IMR-90 (cell line): Measurements from ENCODE around the gene NLGN3. TPM values are rescaled to one million over a fixed set of nuclear protein-coding genes. Genes with fewer than 3 reads are reported as not detected.

Source experiments
- ATAC-seq: fragments of 200-7000 bp; cut with Tn5 transposase; 2 replicates; pipeline ENCODE4 v1.9.1; 2020; ENCODE audit warnings: low read depth, mild to moderate bottlenecking, moderate library complexity
- BruUV-seq: library from RNA; stranded (reverse); fragments of 400-500 nt; replicated peaks from 2 replicates; lab custom pipeline; 2021; lab: Mats Ljungman, UMichigan
- CTCF ChIA-PET: fragments of 300-600 bp; formaldehyde crosslinking; extraction: SDS; loops from one replicate; lab custom pipeline; 2021; ENCODE audit warnings: antibody characterized with exemption; lab: Yijun Ruan, JAX
- POLR2A ChIA-PET: fragments of 300-600 bp; sonication (Branson Sonifier 250); formaldehyde crosslinking; loops from one replicate; lab custom pipeline; 2022; ENCODE audit warnings: antibody characterized with exemption; ENCODE audit not compliant: unreplicated experiment; lab: Charles Lee
- DNase-seq: peaks from one replicate; pipeline ENCODE4 v3.0.0; 2013
- H2AFZ ChIP-seq: replicated peaks from 2 replicates; pipeline ENCODE3; 2013; ENCODE audit warnings: low read length, mild to moderate bottlenecking; ENCODE audit not compliant: poor library complexity
- H2AK5ac ChIP-seq: 2 replicates; pipeline ENCODE4 v1.6.1; 2013; ENCODE audit warnings: low read depth, low read length, inconsistent platforms
- H2AK9ac ChIP-seq: replicated peaks from 2 replicates; pipeline ENCODE3; 2013; ENCODE audit warnings: mild to moderate bottlenecking, low read depth, low read length, moderate library complexity; ENCODE audit not compliant: poor library complexity
- H2BK120ac ChIP-seq: 2 replicates; pipeline ENCODE4 v1.6.1; 2013; ENCODE audit warnings: low read depth, low read length, inconsistent platforms
- H2BK15ac ChIP-seq: 3 replicates; pipeline ENCODE4 v1.6.1; 2013; ENCODE audit warnings: low read depth, low read length, inconsistent platforms
- H2BK20ac ChIP-seq: 2 replicates; pipeline ENCODE4 v1.6.1; 2013; ENCODE audit warnings: low read depth, mild to moderate bottlenecking, inconsistent platforms, low read length, moderate library complexity
- H2BK5ac ChIP-seq: 2 replicates; pipeline ENCODE4 v1.6.1; 2013; ENCODE audit warnings: mild to moderate bottlenecking, low read depth, low read length, inconsistent platforms; ENCODE audit not compliant: poor library complexity, severe bottlenecking
- H3K14ac ChIP-seq: replicated peaks from 2 replicates; pipeline ENCODE4 v1.6.1; 2013; ENCODE audit warnings: low read depth, low read length, inconsistent platforms
- H3K18ac ChIP-seq: 2 replicates; pipeline ENCODE4 v1.6.1; 2013; ENCODE audit warnings: low read depth, low read length, control low read depth
- H3K23ac ChIP-seq: 2 replicates; pipeline ENCODE4 v1.6.1; 2013; ENCODE audit warnings: low read depth, low read length, inconsistent platforms
- H3K27ac ChIP-seq: 2 replicates; pipeline ENCODE4 v1.5.1; 2013; ENCODE audit warnings: mild to moderate bottlenecking, control low read depth, low read length; ENCODE audit not compliant: insufficient read depth
- H3K27me3 ChIP-seq: 2 replicates; pipeline ENCODE4 v1.6.1; 2013; ENCODE audit warnings: low read length; ENCODE audit not compliant: control insufficient read depth, insufficient read depth
- H3K36me3 ChIP-seq: 2 replicates; pipeline ENCODE4 v1.6.1; 2013; ENCODE audit warnings: low read length, mixed read lengths; ENCODE audit not compliant: control insufficient read depth, insufficient read depth
- H3K4ac ChIP-seq: 2 replicates; pipeline ENCODE4 v1.6.1; 2013; ENCODE audit warnings: low read depth, low read length, inconsistent platforms
- H3K4me1 ChIP-seq: 2 replicates; pipeline ENCODE4 v1.6.1; 2013; ENCODE audit warnings: low read length, mixed read lengths; ENCODE audit not compliant: control insufficient read depth, insufficient read depth
- H3K4me2 ChIP-seq: 2 replicates; pipeline ENCODE4 v1.6.1; 2013; ENCODE audit warnings: low read depth, mild to moderate bottlenecking, control low read depth, low read length, moderate library complexity
- H3K4me3 ChIP-seq: 2 replicates; pipeline ENCODE4 v1.5.1; 2013; ENCODE audit warnings: low read depth, mild to moderate bottlenecking, control low read depth, low read length, moderate library complexity; ENCODE audit not compliant: insufficient read depth
- H3K56ac ChIP-seq: 2 replicates; pipeline ENCODE4 v1.6.1; 2013; ENCODE audit warnings: low read length, inconsistent platforms; ENCODE audit not compliant: insufficient read depth; ENCODE audit errors: extremely low read depth
- H3K79me1 ChIP-seq, 2 experiments: 2 replicates each; pipeline ENCODE4 v1.6.1; 2013; ENCODE audit warnings: low read length in 2 of 2, inconsistent platforms in 1 of 2, low read depth in 1 of 2
- H3K9ac ChIP-seq: 2 replicates; pipeline ENCODE4 v1.6.1; 2013; ENCODE audit warnings: low read depth, low read length, control low read depth
- H3K9me1 ChIP-seq: 2 replicates; pipeline ENCODE4 v1.6.1; 2013; ENCODE audit warnings: low read length, inconsistent platforms; ENCODE audit not compliant: insufficient read depth
- H3K9me3 ChIP-seq: 2 replicates; pipeline ENCODE4 v1.6.1; 2013; ENCODE audit warnings: low read length; ENCODE audit not compliant: control insufficient read depth, insufficient read depth
- H4K20me1 ChIP-seq: 2 replicates; pipeline ENCODE4 v1.6.1; 2013; ENCODE audit warnings: low read length, inconsistent platforms; ENCODE audit not compliant: insufficient read depth
- H4K5ac ChIP-seq: 2 replicates; pipeline ENCODE4 v1.6.1; 2013; ENCODE audit warnings: mild to moderate bottlenecking, low read depth, low read length, control low read depth
- H4K8ac ChIP-seq, 2 experiments: 2 replicates each; pipeline ENCODE4 v1.6.1; 2013; ENCODE audit warnings: low read depth in 2 of 2, low read length in 2 of 2, control low read depth in 1 of 2, inconsistent platforms in 1 of 2
- H4K91ac ChIP-seq: 2 replicates; pipeline ENCODE4 v1.6.1; 2013; ENCODE audit warnings: low read depth, low read length, inconsistent platforms; ENCODE audit not compliant: insufficient read depth
- BHLHE40 ChIP-seq: fragments of 150-350 bp; IDR thresholded peaks from 2 replicates; pipeline ENCODE4 v1.6.1; 2016; ENCODE audit warnings: mild to moderate bottlenecking, low read depth, low read length
- CHD1 ChIP-seq: IDR thresholded peaks from 2 replicates; pipeline ENCODE4 v1.6.1; 2012; ENCODE audit warnings: low read depth, low read length, improper control_type of control experiment
- FOS ChIP-seq: fragments of 150-350 bp; IDR thresholded peaks from 2 replicates; pipeline ENCODE4 v1.6.1; 2016; ENCODE audit warnings: low read depth, low read length
- MAFK ChIP-seq: IDR thresholded peaks from 2 replicates; pipeline ENCODE4 v1.6.1; 2012; ENCODE audit warnings: low read depth, low read length, improper control_type of control experiment
- MXI1 ChIP-seq: IDR thresholded peaks from 2 replicates; pipeline ENCODE4 v1.6.1; 2012; ENCODE audit warnings: low read depth, mild to moderate bottlenecking, low read length, moderate library complexity, borderline replicate concordance
- NFE2L2 ChIP-seq: fragments of 150-350 bp; IDR thresholded peaks from 2 replicates; pipeline ENCODE4 v1.6.1; 2016; ENCODE audit warnings: low read depth, mild to moderate bottlenecking, low read length
- POLR2A ChIP-seq: IDR thresholded peaks from 2 replicates; pipeline ENCODE4 v1.6.1; 2012; ENCODE audit warnings: mild to moderate bottlenecking, low read depth, low read length
- RAD21 ChIP-seq: IDR thresholded peaks from 2 replicates; pipeline ENCODE4 v1.6.1; 2012; ENCODE audit warnings: low read length, improper control_type of control experiment
- RCOR1 ChIP-seq: IDR thresholded peaks from 2 replicates; pipeline ENCODE4 v1.6.1; 2012; ENCODE audit warnings: mild to moderate bottlenecking, low read length, improper control_type of control experiment; ENCODE audit not compliant: insufficient replicate concordance
- RFX5 ChIP-seq: IDR thresholded peaks from 2 replicates; pipeline ENCODE4 v1.8.0; 2012; ENCODE audit warnings: low read depth, mild to moderate bottlenecking, low read length, moderate library complexity
- SMC3 ChIP-seq: fragments of 150-350 bp; IDR thresholded peaks from 2 replicates; pipeline ENCODE4 v1.6.1; 2016; ENCODE audit warnings: low read depth, mild to moderate bottlenecking, antibody characterized with exemption, low read length, moderate library complexity
- USF2 ChIP-seq: fragments of 150-350 bp; IDR thresholded peaks from 2 replicates; pipeline ENCODE4 v1.6.1; 2017; ENCODE audit warnings: mild to moderate bottlenecking, antibody characterized with exemption, low read length, low read depth
- WGBS, 2 experiments: methylation state at CpG; one replicate each; pipeline versions ENCODE4 v1.1.5 to v1.1.7; 2013; ENCODE audit warnings: missing lambda C conversion rate in 2 of 2; ENCODE audit not compliant: insufficient read length in 1 of 2; ENCODE audit errors: extremely low coverage in 2 of 2; 5-methylcytosine and 5-hydroxymethylcytosine counted together
- dilution Hi-C: fragments of 300-500 bp; cut with HindIII; formaldehyde crosslinking; loops from one replicate; pipeline ENCODE4 v1.14.3; 2018; ENCODE audit warnings: low sequenced_read_pairs; ENCODE audit not compliant: unreplicated experiment
- in situ Hi-C: fragments of 300-500 bp; cut with MboI; formaldehyde crosslinking; loops from 3 replicates; pipeline ENCODE4 v1.14.3; 2019; ENCODE audit warnings: low sequenced_read_pairs, inconsistent platforms, mixed read lengths
- intact Hi-C: fragments of 100-400 bp; cut with micrococcal nuclease; formaldehyde crosslinking; loops from 2 replicates; pipeline ENCODE4 v1.10.0; 2022
- polyA plus RNA-seq, 3 experiments: library from polyadenylated mRNA; depleted of rRNA; stranded (reverse); fragments of >200 nt; gene quantifications; 2 replicates each; pipeline ENCODE4 v1.2.3, GENCODE V29; 2012; ENCODE audit warnings: low replicate concordance in 1 of 3
- total RNA-seq: library from RNA; depleted of rRNA; stranded (reverse); fragments of >200 nt; gene quantifications from 2 replicates; pipeline ENCODE4 v1.2.3, GENCODE V29; 2012

The NLGN3 gene
- total and polyA plus RNA-seq, 2 of the 4 experiments (the other 2 are of a cell fraction), result 0.18 to 0.39 TPM

- no peak for TF ChIP-seq USF2
- TF ChIP-seq BHLHE40, result no peak
- TF ChIP-seq POLR2A, result no peak
- no peak for TF ChIP-seq CHD1
- TF ChIP-seq SMC3, result no peak
- no peak for TF ChIP-seq NFE2L2
These were observed 38.7 kb downstream of the NLGN3 start (continued) for GRCh38 chrX:71183341-71183740.

- H2AK5ac ChIP-seq, result no peak overlapping the region
- no peak overlapping the region for H4K91ac ChIP-seq
- ChIA-PET CTCF (no interaction called here), POLR2A (no interaction called here)
- H3K14ac ChIP-seq, result no peak overlapping the region
- no peak overlapping the region for H3K18ac ChIP-seq
- H2BK120ac ChIP-seq, result no peak overlapping the region
- no peak overlapping the region for H2BK15ac ChIP-seq
- H4K20me1 ChIP-seq, result no peaks in the 10 kb centered on the region; the same call in 1 of the 2 replicates
- no peak overlapping the region for H3K4ac ChIP-seq
- H3K9ac ChIP-seq, result no peak overlapping the region
- in situ Hi-C loops, result no loop called here
- H3K4me3 ChIP-seq, result no peak overlapping the region
- BruUV-seq, result no TSS peak
- no peak overlapping the region for H3K27ac ChIP-seq
- no peak for TF ChIP-seq MAFK
- no peak for TF ChIP-seq CHD1
- no peak for TF ChIP-seq NFE2L2
- TF ChIP-seq RAD21, result no peak
- TF ChIP-seq FOS, result no peak
- TF ChIP-seq SMC3, result no peak
- no peak for TF ChIP-seq MXI1
- TF ChIP-seq RFX5, result no peak
- TF ChIP-seq RCOR1, result no peak
- TF ChIP-seq USF2, result no peak
- no peaks in the 10 kb centered on the region; the same call in 1 of the 2 replicates for H3K9me1 ChIP-seq
- H2AFZ ChIP-seq, result no peak overlapping the region
- H3K36me3 ChIP-seq, result no peaks in the 10 kb centered on the region
- H3K9me3 ChIP-seq, result no peaks in the 10 kb centered on the region
- peaks cover 2% of the 10 kb centered on the region; the same call in 1 of the 2 replicates for H3K27me3 ChIP-seq
- ATAC-seq, result no peak
- no peak overlapping the region for H2BK20ac ChIP-seq
- intact Hi-C loops, result no loop called here
- H3K56ac ChIP-seq, result no peak overlapping the region
- no peak overlapping the region for H3K4me2 ChIP-seq
- H2BK5ac ChIP-seq, result no peak overlapping the region
- dilution Hi-C loops, result no loop called here
- no peak overlapping the region for H2AK9ac ChIP-seq
- no peak for DNase-seq
- no CpG with 5 or more reads among the region's 5 CpGs for WGBS, 2 experiments
- H3K23ac ChIP-seq, result no peak overlapping the region; the same call in 1 of the 2 replicates
- H4K8ac ChIP-seq, result no peak overlapping the region
- peaks cover 4% of the 10 kb centered on the region; the same call in 1 of the 2 replicates for H3K4me1 ChIP-seq
- H4K5ac ChIP-seq, result no peak overlapping the region
- H3K79me1 ChIP-seq, result no peaks in the 10 kb centered on the region
These were observed 39.5 kb downstream of the NLGN3 start for GRCh38 chrX:71184092-71184491.
